ENCODE measurements around the gene IL31. TPM values are rescaled to one million over a fixed set of nuclear protein-coding genes. Genes with fewer than 3 reads are reported as not detected.

Gene IL31
- total RNA-seq = not detected

- H3K27ac ChIP-seq = no peak within 1 kb of the TSS
- H3K4me3 ChIP-seq = no peak within 1 kb of the TSS
- intact Hi-C loops (cut with DNase I) = no loop called here
- no peak for DNase-seq (ENCODE audit: extremely low spot score in 2 of 2)
- H3K4me1 ChIP-seq = no peaks in the 10 kb centered on the region
- no peaks in the 10 kb centered on the region for H3K9me3 ChIP-seq
- no peaks in the 10 kb centered on the region for H3K27me3 ChIP-seq
- no peak for TF ChIP-seq CTCF (IDR thresholded peaks at IDR 0.05)
- TF ChIP-seq POLR2A (IDR thresholded peaks at IDR 0.05) = no peak
- no peak for TF ChIP-seq POLR2AphosphoS5 (IDR thresholded peaks at IDR 0.05; ENCODE audit: insufficient read depth in 1 of 2, low read depth in 1 of 2)
- no peaks in the 10 kb centered on the region for H3K36me3 ChIP-seq
Observed at GRCh38 chr12:122174155-122174845, at the start of gene IL31. Gene IL31 (minus strand): TSS chr12:122174221. CDS start chr12:122174172, 49 bp downstream.

GRCh38 chr12:122216445-122216844 lies 42.4 kb upstream of the IL31 start:
- no peaks in the 10 kb centered on the region for H3K4me1 ChIP-seq
- H3K9me3 ChIP-seq = no peaks in the 10 kb centered on the region
- no peak for TF ChIP-seq POLR2A (IDR thresholded peaks at IDR 0.05)
- TF ChIP-seq CTCF (IDR thresholded peaks at IDR 0.05) = no peak
- no peak for TF ChIP-seq POLR2AphosphoS5 (IDR thresholded peaks at IDR 0.05; ENCODE audit: insufficient read depth in 1 of 2, low read depth in 1 of 2)
- H3K4me3 ChIP-seq = no peak overlapping the region
- no peak for DNase-seq (ENCODE audit: extremely low spot score in 2 of 2)
- peaks cover 2 to 81% of the 10 kb centered on the region in 2 donors for H3K36me3 ChIP-seq
- intact Hi-C loops (cut with DNase I) = no loop called here
- no peaks in the 10 kb centered on the region for H3K27me3 ChIP-seq
- no peak overlapping the region for H3K27ac ChIP-seq

- DNase-seq (ENCODE audit: extremely low spot score in 2 of 2) = no peak
- intact Hi-C loops (cut with DNase I) = no loop called here
- Histone ChIP-seq H3K27ac (no peak overlapping the region), H3K27me3 (no peaks in the 10 kb centered on the region), H3K4me3 (no peak overlapping the region), H3K9me3 (no peaks in the 10 kb centered on the region), H3K4me1 (no peaks in the 10 kb centered on the region), H3K36me3 (peaks cover 2 to 82% of the 10 kb centered on the region in 2 donors)
- TF ChIP-seq POLR2A (IDR thresholded peaks at IDR 0.05) (no peak), POLR2AphosphoS5 (IDR thresholded peaks at IDR 0.05; ENCODE audit: insufficient read depth in 1 of 2, low read depth in 1 of 2) (no peak), CTCF (IDR thresholded peaks at IDR 0.05) (no peak)
Observed at GRCh38 chr12:122215771-122216170, 41.8 kb upstream of the IL31 start.

GRCh38 chr12:122208073-122208820 lies 34.2 kb upstream of the IL31 start:
- intact Hi-C loops (cut with DNase I) = no loop called here
- peaks cover 11% of the 10 kb centered on the region for H3K4me1 ChIP-seq
- DNase-seq (ENCODE audit: extremely low spot score in 2 of 2) = no peak
- peaks cover 6% of the 10 kb centered on the region for H3K27me3 ChIP-seq
- no peaks in the 10 kb centered on the region for H3K9me3 ChIP-seq
- H3K27ac ChIP-seq = no peak overlapping the region
- no peak overlapping the region for H3K4me3 ChIP-seq
- TF ChIP-seq CTCF (IDR thresholded peaks at IDR 0.05) (no peak), POLR2A (IDR thresholded peaks at IDR 0.05) (no peak), POLR2AphosphoS5 (IDR thresholded peaks at IDR 0.05; ENCODE audit: insufficient read depth in 1 of 2, low read depth in 1 of 2) (no peak)
- peaks cover 5 to 47% of the 10 kb centered on the region in 2 donors for H3K36me3 ChIP-seq

GRCh38 chr12:122207391-122207790 lies 33.4 kb upstream of the IL31 start:
- intact Hi-C loops (cut with DNase I) = no loop called here
- H3K36me3 ChIP-seq = peaks cover 3 to 38% of the 10 kb centered on the region in 2 donors

More at GRCh38 chr12:122207391-122207790, 33.4 kb upstream of the IL31 start:
- Histone ChIP-seq H3K4me3 (no peak overlapping the region), H3K27me3 (peaks cover 6% of the 10 kb centered on the region), H3K4me1 (peaks cover 18% of the 10 kb centered on the region), H3K9me3 (no peaks in the 10 kb centered on the region), H3K27ac (no peak overlapping the region)
- no peak for TF ChIP-seq CTCF (IDR thresholded peaks at IDR 0.05)
- no peak for TF ChIP-seq POLR2AphosphoS5 (IDR thresholded peaks at IDR 0.05; ENCODE audit: insufficient read depth in 1 of 2, low read depth in 1 of 2)
- TF ChIP-seq POLR2A (IDR thresholded peaks at IDR 0.05) = no peak
- DNase-seq (ENCODE audit: extremely low spot score in 2 of 2) = no peak
